Measurements from ENCODE around the gene AFAP1L2.

GRCh38 chr10:114370199-114370598, 34.1 kb downstream of the AFAP1L2 start:
- no peak for TF ChIP-seq CTCF (IDR thresholded peaks at IDR 0.05; ENCODE audit: borderline replicate concordance, extremely low read depth, low read length, poor library complexity, severe bottlenecking)
- TF ChIP-seq EZH2 (IDR thresholded peaks at IDR 0.05; ENCODE audit: borderline replicate concordance, low read depth, low read length, severe bottlenecking) = no peak

All from DND-41 (cell line).